ENCODE results near the gene ARSG.

ARSG gene

DNA sequence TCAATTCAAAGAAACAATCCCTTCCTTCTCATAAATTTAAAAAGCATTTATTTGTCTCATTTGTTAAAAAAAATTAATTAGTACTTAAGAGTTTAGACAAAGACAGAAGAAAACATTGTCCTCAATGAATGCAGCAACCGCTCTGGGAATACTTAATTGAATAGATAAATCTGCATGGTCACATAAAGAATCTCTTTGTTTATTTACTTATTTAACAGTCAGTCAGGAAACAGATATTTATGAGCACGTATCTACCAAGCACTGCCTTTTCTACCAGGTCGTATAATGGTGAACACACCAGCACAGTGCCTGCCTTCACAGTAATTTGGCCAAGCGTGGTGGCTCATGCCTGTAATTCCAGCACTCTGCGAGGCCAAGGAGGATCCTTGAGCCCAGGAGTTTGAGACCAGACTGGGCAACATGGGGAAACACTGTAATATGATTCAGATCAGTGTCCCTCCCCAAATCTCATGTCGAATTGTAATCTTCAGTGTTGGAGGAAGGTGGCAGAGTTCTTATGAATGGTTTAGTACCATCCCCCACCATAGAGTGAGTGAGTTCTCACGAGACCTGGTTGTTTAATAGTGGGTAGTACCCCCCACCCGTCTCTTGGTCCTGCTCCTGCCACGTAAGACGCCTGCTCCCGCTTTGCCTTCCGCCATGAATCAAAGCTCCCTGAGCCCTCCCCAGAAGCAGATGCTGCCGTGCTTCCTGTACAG lies 157.9 kb downstream of the ARSG start:
- ChIA-PET CTCF (interaction anchor here (0.6 kb wide), 2 partner anchors 37 to 133 kb away, joined by 3 read pairs; no protein-coding TSS in a partner anchor), POLR2A (no interaction called here)
- no peak for TF ChIP-seq NFRKB (IDR thresholded peaks at IDR 0.05)

GRCh38 chr17:68450391-68450790 lies 159.1 kb downstream of the ARSG start:
- no peak for DNase-seq (ENCODE audit: extremely low spot score)
- TF ChIP-seq SUZ12 (IDR thresholded peaks at IDR 0.05) (no peak), BHLHE40 (IDR thresholded peaks at IDR 0.05; ENCODE audit: borderline replicate concordance) (no peak), ELF4 (IDR thresholded peaks at IDR 0.05) (no peak), TARDBP (IDR thresholded peaks at IDR 0.05) (no peak), CTBP1 (IDR thresholded peaks at IDR 0.05; ENCODE audit: borderline replicate concordance) (no peak), NFRKB (IDR thresholded peaks at IDR 0.05) (no peak), FOXM1 (IDR thresholded peaks at IDR 0.05; ENCODE audit: borderline replicate concordance) (no peak), ARNT (IDR thresholded peaks at IDR 0.05) (no peak), FOXA1 (IDR thresholded peaks at IDR 0.05) (no peak), FOXK2 (IDR thresholded peaks at IDR 0.05) (no peak)
- CTCF ChIA-PET = interaction anchor here (0.9 to 1.1 kb wide), 3 partner anchors 8 to 16 kb away, joined by 3 to 4 read pairs (median 3); no protein-coding TSS in a partner anchor
- POLR2A ChIA-PET = no interaction called here

More for the DNA sequence above, 157.9 kb downstream of the ARSG start:
- DNase-seq (ENCODE audit: extremely low spot score) = no peak

GRCh38 chr17:68450801-68451200 lies 159.5 kb downstream of the ARSG start:
- ChIA-PET CTCF (interaction anchor here (0.9 to 1.1 kb wide), 3 partner anchors 8 to 15 kb away, joined by 3 to 4 read pairs (median 3); no protein-coding TSS in a partner anchor), POLR2A (no interaction called here)
- DNase-seq (ENCODE audit: extremely low spot score) = no peak
- TF ChIP-seq SP1 (IDR thresholded peaks at IDR 0.05) (no peak), FOXA1 (IDR thresholded peaks at IDR 0.05) (no peak), FOXM1 (IDR thresholded peaks at IDR 0.05; ENCODE audit: borderline replicate concordance) (no peak), FOXK2 (IDR thresholded peaks at IDR 0.05) (no peak), CTBP1 (IDR thresholded peaks at IDR 0.05; ENCODE audit: borderline replicate concordance) (no peak), PKNOX1 (IDR thresholded peaks at IDR 0.05) (no peak), ZNF384 (IDR thresholded peaks at IDR 0.05) (no peak), BHLHE40 (IDR thresholded peaks at IDR 0.05; ENCODE audit: borderline replicate concordance) (no peak), ARNT (IDR thresholded peaks at IDR 0.05) (no peak), L3MBTL2 (conservative IDR thresholded peaks at IDR 0.05) (no peak), LEF1 (IDR thresholded peaks at IDR 0.05; ENCODE audit: borderline replicate concordance) (no peak), TARDBP (IDR thresholded peaks at IDR 0.05) (no peak), SUZ12 (IDR thresholded peaks at IDR 0.05) (no peak), ELF4 (IDR thresholded peaks at IDR 0.05) (no peak), HDGF (IDR thresholded peaks at IDR 0.05; ENCODE audit: borderline replicate concordance) (no peak), NFRKB (IDR thresholded peaks at IDR 0.05) (no peak)

- ChIA-PET CTCF (no interaction called here), POLR2A (no interaction called here)
- TF ChIP-seq ZNF384 (IDR thresholded peaks at IDR 0.05) (no peak), FOXM1 (IDR thresholded peaks at IDR 0.05; ENCODE audit: borderline replicate concordance) (no peak), HDGF (IDR thresholded peaks at IDR 0.05; ENCODE audit: borderline replicate concordance) (no peak), FOXK2 (IDR thresholded peaks at IDR 0.05) (no peak), BHLHE40 (IDR thresholded peaks at IDR 0.05; ENCODE audit: borderline replicate concordance) (no peak), ARNT (IDR thresholded peaks at IDR 0.05) (no peak), PKNOX1 (IDR thresholded peaks at IDR 0.05) (no peak), ELF4 (IDR thresholded peaks at IDR 0.05) (no peak), SP1 (IDR thresholded peaks at IDR 0.05) (no peak), SUZ12 (IDR thresholded peaks at IDR 0.05) (no peak), TARDBP (IDR thresholded peaks at IDR 0.05) (no peak), NFRKB (IDR thresholded peaks at IDR 0.05) (no peak), LEF1 (IDR thresholded peaks at IDR 0.05; ENCODE audit: borderline replicate concordance) (no peak), FOXA1 (IDR thresholded peaks at IDR 0.05) (no peak), CTBP1 (IDR thresholded peaks at IDR 0.05; ENCODE audit: borderline replicate concordance) (no peak), L3MBTL2 (conservative IDR thresholded peaks at IDR 0.05) (no peak)
- no peak for DNase-seq (ENCODE audit: extremely low spot score)
Measured at GRCh38 chr17:68451670-68452354, 160.5 kb downstream of the ARSG start.

GRCh38 chr17:68452724-68453290 lies 161.5 kb downstream of the ARSG start:
- no peak for TF ChIP-seq ARNT (IDR thresholded peaks at IDR 0.05)
- ChIA-PET CTCF (no interaction called here), POLR2A (interaction anchor here (1.5 kb wide), 1 partner anchor 9 kb away, joined by 3 read pairs; no protein-coding TSS in a partner anchor)
- no peak for DNase-seq (ENCODE audit: extremely low spot score)

DNA sequence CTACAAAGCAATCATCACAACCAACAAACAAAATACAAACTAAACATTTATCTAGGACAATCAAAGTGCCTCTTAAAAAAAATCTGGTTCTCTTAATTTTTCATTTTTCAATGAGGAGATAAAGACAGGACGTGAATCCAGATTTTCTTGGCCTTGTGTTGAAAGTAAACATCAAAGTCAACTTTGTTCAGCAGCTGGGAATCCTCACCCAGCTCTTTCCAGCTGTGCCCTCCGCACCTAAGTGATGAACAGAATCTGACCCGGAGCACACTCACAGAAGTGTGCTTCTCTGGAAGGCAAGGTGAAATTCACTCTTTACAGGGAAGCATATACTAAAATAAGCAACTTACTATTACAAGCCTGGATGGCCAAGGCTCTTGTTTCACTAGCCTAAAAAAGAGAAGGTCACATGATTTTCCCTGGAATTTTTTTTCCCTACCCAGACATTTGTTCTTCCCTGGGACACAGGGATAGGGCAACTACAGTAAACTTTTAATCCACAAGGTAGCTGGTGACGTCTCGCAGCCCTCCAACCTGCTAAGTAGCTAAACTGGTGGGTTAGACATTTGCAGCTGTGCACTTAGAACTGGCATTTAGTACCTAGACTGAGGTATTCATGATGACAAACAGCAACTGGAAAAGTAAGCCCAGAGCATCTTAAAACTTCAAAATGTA lies 162.8 kb downstream of the ARSG start:
- ChIA-PET POLR2A (interaction anchor here (1.5 kb wide), 1 partner anchor 10 kb away, joined by 3 read pairs; no protein-coding TSS in a partner anchor), CTCF (no interaction called here)
- no peak for TF ChIP-seq PKNOX1 (IDR thresholded peaks at IDR 0.05)
- no peak for DNase-seq (ENCODE audit: extremely low spot score)
